Stimulated activated CD4-positive, alpha-beta T cell treated with anti-CD3 and anti-CD28 coated beads, Interleukin-2, amount 100 ng/mL, for 24 hours (primary cell): ENCODE results near the gene TRIM39.
"Not testable (repeated sequence)": the region's sequence is repeated elsewhere in the genome, so short reads cannot be mapped to it uniquely, and the experiment has no call there.

Experiments
- DNase-seq, 2 donors: peaks; one replicate each; pipeline ENCODE4 v3.0.0-alpha.2; 2020

Gene TRIM39

DNA sequence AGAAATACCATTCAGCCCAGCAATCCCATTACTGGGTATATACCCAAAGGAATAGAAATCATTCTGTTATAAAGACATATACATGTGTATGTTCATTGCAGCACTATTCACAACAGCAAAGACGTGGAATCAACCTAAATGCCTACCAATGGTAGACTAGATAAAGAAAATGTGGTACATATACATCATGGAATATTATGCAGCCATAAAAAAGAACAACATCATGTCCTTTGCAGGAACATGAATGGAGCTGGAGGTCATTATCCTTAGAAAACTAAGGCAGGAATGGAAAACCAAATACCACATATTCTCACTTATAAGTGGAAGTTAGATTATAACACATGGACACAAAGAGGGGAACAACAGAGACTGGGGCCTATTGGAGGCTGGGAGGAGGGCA lies 42.6 kb downstream of the TRIM39 start:
- not testable (repeated sequence) for DNase-seq

DNA sequence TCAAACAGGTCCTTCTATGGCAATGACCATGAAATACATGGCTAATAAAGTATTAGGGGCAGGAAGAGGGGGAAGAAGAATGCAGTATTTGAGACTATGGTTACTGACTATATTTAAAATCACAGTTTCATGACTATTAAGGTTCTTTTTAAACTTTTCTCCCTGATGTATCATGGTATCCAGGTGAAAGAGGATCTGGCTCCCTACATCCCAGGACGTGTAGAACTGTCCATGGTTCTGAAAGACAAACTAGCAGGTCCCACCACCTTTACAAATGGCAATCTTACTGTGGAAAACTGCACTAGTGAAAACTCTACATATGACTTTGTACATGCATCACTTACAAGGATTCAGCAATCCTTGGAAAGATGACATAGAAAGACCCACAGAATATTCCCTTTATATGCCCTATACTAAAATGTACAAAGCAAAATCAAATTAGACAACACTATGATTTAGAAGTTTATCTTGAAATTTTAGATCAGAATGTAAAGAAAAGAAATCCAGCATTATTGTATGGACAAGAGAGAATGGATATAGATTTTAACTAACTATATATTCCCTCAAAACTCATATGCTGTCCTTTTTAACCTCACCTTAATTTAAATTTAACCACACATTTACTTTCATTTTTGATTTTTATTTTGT lies 51.7 kb downstream of the TRIM39 start:
- no peak for DNase-seq

DNA sequence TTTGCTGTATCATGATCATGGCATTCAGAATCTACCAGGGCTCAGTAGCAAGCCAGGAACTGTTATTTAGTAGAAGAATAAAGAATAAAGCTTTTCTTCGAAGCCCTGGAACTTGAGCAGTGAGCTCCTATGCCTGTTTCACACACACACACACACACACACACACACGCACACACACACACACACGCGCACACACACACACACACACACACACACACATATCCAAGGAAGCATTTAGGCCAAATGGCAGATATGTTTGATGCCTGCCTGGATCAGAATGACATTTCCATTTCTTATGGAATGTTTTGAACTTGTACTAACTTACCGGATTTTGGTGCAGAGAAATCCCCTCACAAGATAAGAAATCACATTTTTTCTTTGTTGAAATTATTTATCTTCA lies 53.7 kb downstream of the TRIM39 start:
- DNase-seq = no peak

DNA sequence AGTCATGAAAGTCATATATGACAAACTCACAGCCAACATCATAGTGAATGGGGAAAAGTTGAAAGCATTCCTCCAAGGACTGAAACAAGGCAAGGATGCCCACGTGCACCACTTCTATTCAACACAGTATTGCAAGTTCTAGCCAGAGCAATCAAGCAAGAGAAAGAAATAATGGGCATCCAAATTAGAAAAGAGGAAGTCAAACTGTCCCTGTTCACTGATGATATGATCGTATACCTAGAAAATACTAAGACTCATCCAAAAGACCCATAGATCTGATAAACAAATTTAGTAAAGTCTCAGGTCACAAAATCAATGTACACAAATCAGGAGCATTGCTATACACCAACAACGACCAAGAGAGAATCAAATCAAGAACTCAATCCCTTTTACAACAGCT lies 59.4 kb downstream of the TRIM39 start:
- DNase-seq = no peak

DNA sequence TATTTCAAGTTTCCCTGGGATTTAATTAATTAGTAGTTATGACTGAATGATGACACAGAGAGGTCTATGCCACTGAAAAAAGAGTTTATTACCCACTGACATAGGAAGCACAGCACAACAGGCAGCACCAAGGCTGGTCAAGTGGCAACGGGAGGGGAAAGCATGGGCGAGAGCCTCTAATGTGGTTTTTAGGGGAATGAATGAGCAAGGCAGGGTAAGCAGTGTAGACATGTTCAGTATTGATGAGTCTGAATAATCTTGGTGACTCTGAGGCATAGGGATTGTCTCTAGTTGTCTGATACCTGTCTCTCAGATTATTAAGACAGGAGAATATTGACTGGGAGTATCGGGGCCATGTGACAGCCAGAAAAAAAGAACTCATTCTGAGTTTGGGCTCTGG lies 64.5 kb downstream of the TRIM39 start:
- no peak for DNase-seq
